Astrocyte of the cerebellum (primary cell): ENCODE measurements around the gene SCARF2.
"Not testable (repeated sequence)": the region's sequence is repeated elsewhere in the genome, so short reads cannot be mapped to it uniquely, and the experiment has no call there.

Source experiments
- DNase-seq: peaks from one replicate; pipeline ENCODE4 v3.0.0-alpha.2; 2011; ENCODE audit warnings: low read depth
- H3K4me3 ChIP-seq: 2 replicates; pipeline ENCODE4 v1.5.1; 2011; ENCODE audit warnings: mild to moderate bottlenecking, low read depth, low read length, moderate library complexity
- CTCF ChIP-seq: IDR thresholded peaks from 2 replicates; pipeline ENCODE4 v1.5.1; 2012; ENCODE audit warnings: low read length, low read depth, moderate library complexity, mild to moderate bottlenecking; ENCODE audit errors: missing control alignments
- in situ Hi-C: cut with HindIII; loops from 2 replicates; pipeline ENCODE4 v1.10.0; 2017; ENCODE audit warnings: low sequenced_read_pairs

The SCARF2 gene

GRCh38 chr22:20451920-20452319 lies 14.3 kb upstream of the SCARF2 start:
- in situ Hi-C loops = no loop called here
- TF ChIP-seq CTCF = no peak
- no peak for DNase-seq
- no peak overlapping the region for H3K4me3 ChIP-seq

GRCh38 chr22:20451129-20451778 lies 13.6 kb upstream of the SCARF2 start:
- in situ Hi-C loops, H3K4me3 ChIP-seq, DNase-seq: not testable (repeated sequence)

GRCh38 chr22:20450551-20450906 lies 12.9 kb upstream of the SCARF2 start:
- H3K4me3 ChIP-seq = no peak overlapping the region
- in situ Hi-C loops = no loop called here
- TF ChIP-seq CTCF = no peak
- no peak for DNase-seq

- H3K4me3 ChIP-seq = no peak overlapping the region
- in situ Hi-C loops = no loop called here
- no peak for DNase-seq
- TF ChIP-seq CTCF = no peak
Observed at GRCh38 chr22:20449819-20450550, 12.4 kb upstream of the SCARF2 start.

GRCh38 chr22:20448630-20449029 lies 11.0 kb upstream of the SCARF2 start:
- TF ChIP-seq CTCF = no peak
- DNase-seq = no peak
- H3K4me3 ChIP-seq = no peak overlapping the region
- in situ Hi-C loops = no loop called here

- no peak for TF ChIP-seq CTCF
- no peak overlapping the region for H3K4me3 ChIP-seq
- DNase-seq = no peak
- in situ Hi-C loops = no loop called here
Observed at GRCh38 chr22:20446383-20446970, 8.9 kb upstream of the SCARF2 start.

GRCh38 chr22:20444325-20444724 lies 6.7 kb upstream of the SCARF2 start:
- TF ChIP-seq CTCF = no peak
- in situ Hi-C loops = no loop called here
- no peak overlapping the region for H3K4me3 ChIP-seq
- DNase-seq = no peak
